HCT116 (cell line): ENCODE measurements around the gene BDKRB1. TPM values are rescaled to one million over a fixed set of nuclear protein-coding genes. Genes with fewer than 3 reads are reported as not detected.

Source experiments
- ATAC-seq: fragments of 200-7000 bp; cut with Tn5 transposase; 2 replicates; pipeline ENCODE4 v1.9.1; 2020; ENCODE audit warnings: mild to moderate bottlenecking, moderate library complexity
- BruUV-seq: library from RNA; stranded (reverse); fragments of 400-500 nt; replicated peaks from 2 replicates; lab custom pipeline; 2021; lab: Mats Ljungman, UMichigan
- CTCF ChIA-PET: fragments of 300-600 bp; sonication (Branson Sonifier 250); formaldehyde crosslinking; loops from one replicate; lab custom pipeline; 2021; ENCODE audit warnings: antibody characterized with exemption; lab: Charles Lee
- POLR2A ChIA-PET: fragments of 300-600, 350-600 bp; sonication (Branson Sonifier 250); formaldehyde crosslinking; loops from one replicate; lab custom pipeline; 2021; ENCODE audit warnings: antibody characterized with exemption; lab: Charles Lee
- RAD21 ChIA-PET, 2 experiments: fragments of 300-600 bp; sonication (Branson Sonifier 250); formaldehyde crosslinking; loops; one replicate each; lab custom pipeline; 2023; ENCODE audit warnings: low total read pairs in 2 of 2; ENCODE audit not compliant: uncharacterized antibody in 2 of 2, unreplicated experiment in 2 of 2, low non-redundant PET in 1 of 2; lab: Charles Lee
- DNase-seq: peaks from one replicate; pipeline ENCODE4 v3.0.0-alpha.2; 2010; ENCODE audit warnings: low read depth, low spot score
- H2AFZ ChIP-seq: fragments of 200-600 bp; shearing (Covaris generic), sonication (generic); 2 replicates; pipeline ENCODE4 v1.6.1; 2017; ENCODE audit warnings: low read depth, mixed run types, mixed read lengths, antibody characterized with exemption, low read length; ENCODE audit not compliant: poor library complexity, severe bottlenecking
- H3K27ac ChIP-seq: 2 replicates; pipeline ENCODE4 v1.5.1; 2012; ENCODE audit warnings: low read depth, low read length
- H3K27me3 ChIP-seq: fragments of 200-600 bp; sonication (generic); 2 replicates; pipeline ENCODE4 v1.6.1; 2016; ENCODE audit warnings: mixed run types, low read length, mixed read lengths; ENCODE audit not compliant: insufficient read depth
- H3K36me3 ChIP-seq, 2 experiments: fragments of 200-500 bp in 1 of 2; fragments of 200-600 bp in 1 of 2; sonication (Bioruptor generic) in 1 of 2; sonication (generic) in 1 of 2; 2 replicates each; pipeline versions ENCODE4 v1.5.1 to v1.6.1; 2014 to 2016; ENCODE audit warnings: low read length in 2 of 2, inconsistent platforms in 1 of 2, mixed read lengths in 1 of 2, mixed run types in 1 of 2; ENCODE audit not compliant: insufficient read depth in 2 of 2, control insufficient read depth in 1 of 2
- H3K4me1 ChIP-seq, 2 experiments: fragments of 200-600 bp in 1 of 2; sonication (generic) in 1 of 2; 2 replicates each; pipeline versions ENCODE4 v1.5.1 to v1.6.1; 2012 to 2017; ENCODE audit warnings: low read length in 2 of 2, inconsistent platforms in 1 of 2, mild to moderate bottlenecking in 1 of 2, mixed read lengths in 1 of 2, mixed run types in 1 of 2, moderate library complexity in 1 of 2; ENCODE audit not compliant: insufficient read depth in 2 of 2, control insufficient read depth in 1 of 2
- H3K4me2 ChIP-seq: fragments of 200-600 bp; sonication (generic); 2 replicates; pipeline ENCODE4 v1.6.1; 2017; ENCODE audit warnings: mixed run types, low read length, mixed read lengths
- H3K4me3 ChIP-seq, 2 experiments: fragments of 200-600 bp in 1 of 2; sonication (generic) in 1 of 2; replicated peaks in 1 of 2; 2 replicates each; pipeline ENCODE4 v1.5.1; 2011 to 2016; ENCODE audit warnings: low read length in 2 of 2, control low read depth in 1 of 2, low read depth in 1 of 2, mild to moderate bottlenecking in 1 of 2, mixed read lengths in 1 of 2, mixed run types in 1 of 2
- H3K79me2 ChIP-seq: fragments of 200-600 bp; sonication (generic); 2 replicates; pipeline ENCODE4 v1.6.1; 2017; ENCODE audit warnings: mild to moderate bottlenecking, mixed run types, low read length, moderate library complexity, mixed read lengths; ENCODE audit not compliant: insufficient read depth
- H3K9ac ChIP-seq: fragments of 200-600 bp; sonication (generic); 2 replicates; pipeline ENCODE4 v1.6.1; 2016; ENCODE audit warnings: low read length, mixed read lengths
- H3K9me2 ChIP-seq: fragments of 200-600 bp; sonication (generic), shearing (Covaris generic); 2 replicates; pipeline ENCODE4 v1.6.1; 2017; ENCODE audit warnings: mixed run types, mild to moderate bottlenecking, moderate library complexity; ENCODE audit not compliant: insufficient read depth
- H3K9me3 ChIP-seq, 2 experiments: fragments of 200-500 bp in 1 of 2; fragments of 200-600 bp in 1 of 2; sonication (Bioruptor generic) in 1 of 2; sonication (generic) in 1 of 2; 2 replicates each; pipeline ENCODE4 v1.6.1; 2014 to 2017; ENCODE audit warnings: low read length in 2 of 2, mixed read lengths in 2 of 2, inconsistent platforms in 1 of 2, low read depth in 1 of 2, mild to moderate bottlenecking in 1 of 2, mixed run types in 1 of 2, moderate library complexity in 1 of 2; ENCODE audit not compliant: control insufficient read depth in 1 of 2, insufficient read depth in 1 of 2
- H4K20me1 ChIP-seq: fragments of 200-600 bp; sonication (generic), shearing (Covaris generic); 2 replicates; pipeline ENCODE4 v1.6.1; 2017; ENCODE audit warnings: mixed run types, mild to moderate bottlenecking, moderate library complexity; ENCODE audit not compliant: insufficient read depth
- CBX3 ChIP-seq: IDR thresholded peaks from 2 replicates; pipeline ENCODE4 v1.6.1; 2012; ENCODE audit warnings: low read depth
- EGR1 ChIP-seq: IDR thresholded peaks from 2 replicates; pipeline ENCODE4 v1.6.1; 2012; ENCODE audit warnings: low read depth
- ELF1 ChIP-seq: IDR thresholded peaks from 2 replicates; pipeline ENCODE4 v1.6.1; 2012; ENCODE audit warnings: low read depth, borderline replicate concordance
- EZH2 ChIP-seq: fragments of 200-600 bp; sonication (generic); IDR thresholded peaks from 2 replicates; pipeline ENCODE4 v1.6.1; 2017; ENCODE audit warnings: antibody characterized with exemption, mixed run types
- EZH2phosphoT487 ChIP-seq: fragments of 200-600 bp; IDR thresholded peaks from 2 replicates; pipeline ENCODE4 v1.6.1; 2018; ENCODE audit warnings: antibody characterized with exemption, borderline replicate concordance
- POLR2A ChIP-seq: IDR thresholded peaks from 2 replicates; pipeline ENCODE4 v1.7.0; 2011; ENCODE audit warnings: borderline replicate concordance; ENCODE audit not compliant: insufficient read depth, insufficient read length; ENCODE audit errors: extremely low read depth
- POLR2AphosphoS5 ChIP-seq: IDR thresholded peaks from 2 replicates; pipeline ENCODE4 v1.6.1; 2011; ENCODE audit warnings: mild to moderate bottlenecking, low read depth, low read length, moderate library complexity
- RAD21 ChIP-seq: IDR thresholded peaks from 2 replicates; pipeline ENCODE4 v1.6.1; 2012; ENCODE audit warnings: low read depth, mild to moderate bottlenecking
- SIN3A ChIP-seq: IDR thresholded peaks from 2 replicates; pipeline ENCODE4 v1.6.1; 2012; ENCODE audit warnings: low read depth
- SP1 ChIP-seq: IDR thresholded peaks from 2 replicates; pipeline ENCODE4 v1.6.1; 2012; ENCODE audit warnings: low read depth
- SRF ChIP-seq: IDR thresholded peaks from 2 replicates; pipeline ENCODE4 v1.6.1; 2012; ENCODE audit warnings: low read depth
- TCF7L2 ChIP-seq: IDR thresholded peaks from 2 replicates; pipeline ENCODE4 v1.7.0; 2011; ENCODE audit warnings: borderline replicate concordance, inconsistent platforms; ENCODE audit not compliant: insufficient read depth, insufficient read length; ENCODE audit errors: extremely low read depth
- YY1 ChIP-seq: IDR thresholded peaks from 2 replicates; pipeline ENCODE4 v1.6.1; 2011; ENCODE audit warnings: low read length, low read depth, moderate library complexity, mild to moderate bottlenecking; ENCODE audit not compliant: insufficient replicate concordance; ENCODE audit errors: extremely low read depth
- ZFX ChIP-seq: fragments of 450-650 bp; IDR thresholded peaks from 2 replicates; pipeline ENCODE4 v1.6.1; 2017
- ZNF274 ChIP-seq: fragments of 200-500 bp; sonication (Bioruptor generic); IDR thresholded peaks from 2 replicates; pipeline ENCODE4 v1.6.1; 2014; ENCODE audit warnings: mild to moderate bottlenecking, low read depth, low read length, inconsistent platforms
- intact Hi-C: fragments of 100-400 bp; cut with micrococcal nuclease; formaldehyde crosslinking; loops from 2 replicates; pipeline ENCODE4 v1.10.0; 2022
- total RNA-seq: library from RNA; stranded (reverse); gene quantifications from one replicate; pipeline ENCODE4 v1.2.1, GENCODE V29; 2021; ENCODE audit not compliant: unreplicated experiment
- TF ChIP-seq, protein P1 (sequence below): IDR thresholded peaks from 2 replicates; pipeline ENCODE4 v1.6.1; 2012; ENCODE audit warnings: low read depth
- TF ChIP-seq, protein P2 (sequence below), 3 experiments: fragments of 200-600 bp in 1 of 3; sonication (generic) in 1 of 3; IDR thresholded peaks in 2 of 3; conservative IDR thresholded peaks in 1 of 3; 2 replicates each; pipeline ENCODE4 v1.5.1; 2012 to 2017; ENCODE audit warnings: low read depth in 2 of 3, low read length in 2 of 3, antibody characterized with exemption in 1 of 3, borderline replicate concordance in 1 of 3, control low read depth in 1 of 3, mild to moderate bottlenecking in 1 of 3, mixed read lengths in 1 of 3, mixed run types in 1 of 3, moderate library complexity in 1 of 3; ENCODE audit not compliant: insufficient read depth in 1 of 3
- TF ChIP-seq, protein P3 (sequence below): IDR thresholded peaks from 2 replicates; pipeline ENCODE4 v1.6.1; 2012
- TF ChIP-seq, protein P4 (sequence below): IDR thresholded peaks from 2 replicates; pipeline ENCODE4 v1.6.1; 2012
- TF ChIP-seq, protein P5 (sequence below): IDR thresholded peaks from 2 replicates; pipeline ENCODE4 v1.6.1; 2011; ENCODE audit warnings: mild to moderate bottlenecking, low read length, moderate library complexity; ENCODE audit not compliant: insufficient replicate concordance; ENCODE audit errors: extremely low read depth

Gene BDKRB1
- total RNA-seq, 1 experiment from 2014 or later: not detected

DNA sequence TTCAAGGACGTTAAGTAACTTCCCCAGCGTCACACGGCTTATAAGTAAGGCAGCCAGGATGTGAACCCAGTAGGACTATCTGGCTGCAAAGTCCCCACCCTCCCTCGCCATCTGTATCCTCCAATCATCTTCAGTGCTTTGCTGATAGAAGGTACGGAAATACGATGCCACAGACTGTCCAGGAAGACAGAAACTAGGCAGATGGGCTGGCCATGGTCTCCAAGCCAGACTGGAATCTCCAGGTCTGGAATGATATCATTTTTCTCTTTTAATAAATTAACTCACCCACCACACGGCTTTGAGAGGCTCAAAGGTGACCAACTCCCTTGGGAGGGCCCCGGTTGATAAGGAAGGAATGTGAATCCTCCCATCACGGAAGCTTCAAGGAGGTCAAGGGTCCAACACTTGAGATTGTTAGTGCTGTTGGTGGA lies 16.3 kb upstream of the BDKRB1 start:
- H4K20me1 ChIP-seq: no peaks in the 10 kb centered on the region
- TF ChIP-seq SP1: no peak
- TF ChIP-seq CBX3: no peak
- TF ChIP-seq SIN3A: no peak
- TF ChIP-seq EGR1: no peak
- TF ChIP-seq SRF: no peak
- no peak for TF ChIP-seq ELF1
- no peak for TF ChIP-seq ZNF274
- TF ChIP-seq, protein P1, sequence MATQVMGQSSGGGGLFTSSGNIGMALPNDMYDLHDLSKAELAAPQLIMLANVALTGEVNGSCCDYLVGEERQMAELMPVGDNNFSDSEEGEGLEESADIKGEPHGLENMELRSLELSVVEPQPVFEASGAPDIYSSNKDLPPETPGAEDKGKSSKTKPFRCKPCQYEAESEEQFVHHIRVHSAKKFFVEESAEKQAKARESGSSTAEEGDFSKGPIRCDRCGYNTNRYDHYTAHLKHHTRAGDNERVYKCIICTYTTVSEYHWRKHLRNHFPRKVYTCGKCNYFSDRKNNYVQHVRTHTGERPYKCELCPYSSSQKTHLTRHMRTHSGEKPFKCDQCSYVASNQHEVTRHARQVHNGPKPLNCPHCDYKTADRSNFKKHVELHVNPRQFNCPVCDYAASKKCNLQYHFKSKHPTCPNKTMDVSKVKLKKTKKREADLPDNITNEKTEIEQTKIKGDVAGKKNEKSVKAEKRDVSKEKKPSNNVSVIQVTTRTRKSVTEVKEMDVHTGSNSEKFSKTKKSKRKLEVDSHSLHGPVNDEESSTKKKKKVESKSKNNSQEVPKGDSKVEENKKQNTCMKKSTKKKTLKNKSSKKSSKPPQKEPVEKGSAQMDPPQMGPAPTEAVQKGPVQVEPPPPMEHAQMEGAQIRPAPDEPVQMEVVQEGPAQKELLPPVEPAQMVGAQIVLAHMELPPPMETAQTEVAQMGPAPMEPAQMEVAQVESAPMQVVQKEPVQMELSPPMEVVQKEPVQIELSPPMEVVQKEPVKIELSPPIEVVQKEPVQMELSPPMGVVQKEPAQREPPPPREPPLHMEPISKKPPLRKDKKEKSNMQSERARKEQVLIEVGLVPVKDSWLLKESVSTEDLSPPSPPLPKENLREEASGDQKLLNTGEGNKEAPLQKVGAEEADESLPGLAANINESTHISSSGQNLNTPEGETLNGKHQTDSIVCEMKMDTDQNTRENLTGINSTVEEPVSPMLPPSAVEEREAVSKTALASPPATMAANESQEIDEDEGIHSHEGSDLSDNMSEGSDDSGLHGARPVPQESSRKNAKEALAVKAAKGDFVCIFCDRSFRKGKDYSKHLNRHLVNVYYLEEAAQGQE: no peak
- TF ChIP-seq TCF7L2: no peak
- no peak for TF ChIP-seq RAD21
- no peak for TF ChIP-seq POLR2AphosphoS5
- TF ChIP-seq YY1: no peak
- TF ChIP-seq, protein P2, sequence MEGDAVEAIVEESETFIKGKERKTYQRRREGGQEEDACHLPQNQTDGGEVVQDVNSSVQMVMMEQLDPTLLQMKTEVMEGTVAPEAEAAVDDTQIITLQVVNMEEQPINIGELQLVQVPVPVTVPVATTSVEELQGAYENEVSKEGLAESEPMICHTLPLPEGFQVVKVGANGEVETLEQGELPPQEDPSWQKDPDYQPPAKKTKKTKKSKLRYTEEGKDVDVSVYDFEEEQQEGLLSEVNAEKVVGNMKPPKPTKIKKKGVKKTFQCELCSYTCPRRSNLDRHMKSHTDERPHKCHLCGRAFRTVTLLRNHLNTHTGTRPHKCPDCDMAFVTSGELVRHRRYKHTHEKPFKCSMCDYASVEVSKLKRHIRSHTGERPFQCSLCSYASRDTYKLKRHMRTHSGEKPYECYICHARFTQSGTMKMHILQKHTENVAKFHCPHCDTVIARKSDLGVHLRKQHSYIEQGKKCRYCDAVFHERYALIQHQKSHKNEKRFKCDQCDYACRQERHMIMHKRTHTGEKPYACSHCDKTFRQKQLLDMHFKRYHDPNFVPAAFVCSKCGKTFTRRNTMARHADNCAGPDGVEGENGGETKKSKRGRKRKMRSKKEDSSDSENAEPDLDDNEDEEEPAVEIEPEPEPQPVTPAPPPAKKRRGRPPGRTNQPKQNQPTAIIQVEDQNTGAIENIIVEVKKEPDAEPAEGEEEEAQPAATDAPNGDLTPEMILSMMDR (IDR thresholded peaks at IDR 0.05 in 2 of 3, conservative IDR thresholded peaks at IDR 0.05 in 1 of 3; ENCODE audit: borderline replicate concordance in 1 of 3, insufficient read depth in 1 of 3, low read depth in 2 of 3, low read length in 2 of 3): no peak
- no peak for TF ChIP-seq EZH2
- TF ChIP-seq ZFX: no peak
- TF ChIP-seq, protein P3, sequence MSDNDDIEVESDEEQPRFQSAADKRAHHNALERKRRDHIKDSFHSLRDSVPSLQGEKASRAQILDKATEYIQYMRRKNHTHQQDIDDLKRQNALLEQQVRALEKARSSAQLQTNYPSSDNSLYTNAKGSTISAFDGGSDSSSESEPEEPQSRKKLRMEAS: no peak
- TF ChIP-seq, protein P4, sequence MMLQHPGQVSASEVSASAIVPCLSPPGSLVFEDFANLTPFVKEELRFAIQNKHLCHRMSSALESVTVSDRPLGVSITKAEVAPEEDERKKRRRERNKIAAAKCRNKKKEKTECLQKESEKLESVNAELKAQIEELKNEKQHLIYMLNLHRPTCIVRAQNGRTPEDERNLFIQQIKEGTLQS: no peak
- TF ChIP-seq POLR2A: no peak
- TF ChIP-seq, protein P5, sequence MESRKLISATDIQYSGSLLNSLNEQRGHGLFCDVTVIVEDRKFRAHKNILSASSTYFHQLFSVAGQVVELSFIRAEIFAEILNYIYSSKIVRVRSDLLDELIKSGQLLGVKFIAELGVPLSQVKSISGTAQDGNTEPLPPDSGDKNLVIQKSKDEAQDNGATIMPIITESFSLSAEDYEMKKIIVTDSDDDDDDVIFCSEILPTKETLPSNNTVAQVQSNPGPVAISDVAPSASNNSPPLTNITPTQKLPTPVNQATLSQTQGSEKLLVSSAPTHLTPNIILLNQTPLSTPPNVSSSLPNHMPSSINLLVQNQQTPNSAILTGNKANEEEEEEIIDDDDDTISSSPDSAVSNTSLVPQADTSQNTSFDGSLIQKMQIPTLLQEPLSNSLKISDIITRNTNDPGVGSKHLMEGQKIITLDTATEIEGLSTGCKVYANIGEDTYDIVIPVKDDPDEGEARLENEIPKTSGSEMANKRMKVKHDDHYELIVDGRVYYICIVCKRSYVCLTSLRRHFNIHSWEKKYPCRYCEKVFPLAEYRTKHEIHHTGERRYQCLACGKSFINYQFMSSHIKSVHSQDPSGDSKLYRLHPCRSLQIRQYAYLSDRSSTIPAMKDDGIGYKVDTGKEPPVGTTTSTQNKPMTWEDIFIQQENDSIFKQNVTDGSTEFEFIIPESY: no peak
- TF ChIP-seq EZH2phosphoT487: no peak
- H3K4me3 ChIP-seq: no peak overlapping the region
- H3K4me2 ChIP-seq: no peak overlapping the region
- no peak overlapping the region for H3K9ac ChIP-seq
- DNase-seq (no peak), ATAC-seq (no peak)
- no peaks in the 10 kb centered on the region for H3K79me2 ChIP-seq
- intact Hi-C loops: no loop called here
- RAD21 ChIA-PET: no interaction called here
- POLR2A ChIA-PET: no interaction called here
- H3K27ac ChIP-seq: no peak overlapping the region
- no peaks in the 10 kb centered on the region for H3K4me1 ChIP-seq
- no peaks in the 10 kb centered on the region for H3K9me2 ChIP-seq
- CTCF ChIA-PET: no interaction called here
- no peaks in the 10 kb centered on the region for H3K36me3 ChIP-seq
- H3K9me3 ChIP-seq: no peaks in the 10 kb centered on the region
- H3K27me3 ChIP-seq: no peaks in the 10 kb centered on the region; the same call in 1 of the 2 replicates
- no peak overlapping the region for H2AFZ ChIP-seq
- BruUV-seq: no TSS peak
